ENCODE results near the gene PARD3. TPM values are rescaled to one million over a fixed set of nuclear protein-coding genes. Genes with fewer than 3 reads are reported as not detected.
A peak's percentile ranks its signal among the peaks of the same experiment; 100 is the strongest.

PARD3 gene
- total RNA-seq, 3 donors from 2014 or later = 48.2 to 93.7 (median 60.6) TPM

GRCh38 chr10:34544400-34544799 is 270.7 kb downstream of the PARD3 start:
- Histone ChIP-seq H3K4me1 (no peaks in the 10 kb centered on the region), H3K27ac (no peak overlapping the region), H3K36me3 (no peaks in the 10 kb centered on the region), H3K27me3 (no peaks in the 10 kb centered on the region), H3K4me3 (no peak overlapping the region), H3K9me3 (no peaks in the 10 kb centered on the region)
- no peak for DNase-seq (ENCODE audit: low spot score in 2 of 2)
- TF ChIP-seq POLR2AphosphoS5 (IDR thresholded peaks at IDR 0.05) (no peak), CTCF (IDR thresholded peaks at IDR 0.05) (no peak), POLR2A (IDR thresholded peaks at IDR 0.05) (no peak)
- intact Hi-C loops (cut with DNase I; ENCODE audit: low total_unique reads) = no loop called here

DNA sequence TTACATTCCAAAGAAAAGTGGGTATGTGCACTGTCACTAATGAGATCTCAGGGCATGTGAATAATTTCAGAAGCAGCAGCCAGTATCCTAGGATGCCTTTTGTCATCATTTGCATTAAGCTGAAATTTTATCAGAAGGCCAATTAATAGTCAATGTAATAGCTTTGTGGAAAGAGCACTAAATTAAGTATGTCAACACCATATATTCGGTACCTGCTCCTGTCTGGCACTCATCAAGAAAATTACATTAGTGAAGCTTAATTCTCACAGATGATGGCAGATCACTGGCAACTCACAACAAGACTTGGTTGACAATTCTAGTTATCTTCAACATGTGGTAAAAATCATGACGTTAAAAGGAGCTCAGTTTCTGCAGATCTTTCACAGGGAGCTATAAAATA is 271.4 kb downstream of the PARD3 start:
- Histone ChIP-seq H3K4me1 (no peaks in the 10 kb centered on the region), H3K27ac (no peak overlapping the region), H3K36me3 (no peaks in the 10 kb centered on the region), H3K27me3 (no peaks in the 10 kb centered on the region), H3K9me3 (no peaks in the 10 kb centered on the region), H3K4me3 (no peak overlapping the region)
- intact Hi-C loops (cut with DNase I; ENCODE audit: low total_unique reads) = no loop called here
- TF ChIP-seq POLR2AphosphoS5 (IDR thresholded peaks at IDR 0.05) (no peak), CTCF (IDR thresholded peaks at IDR 0.05) (no peak), POLR2A (IDR thresholded peaks at IDR 0.05) (no peak)
- DNase-seq (ENCODE audit: low spot score in 2 of 2) = no peak

DNA sequence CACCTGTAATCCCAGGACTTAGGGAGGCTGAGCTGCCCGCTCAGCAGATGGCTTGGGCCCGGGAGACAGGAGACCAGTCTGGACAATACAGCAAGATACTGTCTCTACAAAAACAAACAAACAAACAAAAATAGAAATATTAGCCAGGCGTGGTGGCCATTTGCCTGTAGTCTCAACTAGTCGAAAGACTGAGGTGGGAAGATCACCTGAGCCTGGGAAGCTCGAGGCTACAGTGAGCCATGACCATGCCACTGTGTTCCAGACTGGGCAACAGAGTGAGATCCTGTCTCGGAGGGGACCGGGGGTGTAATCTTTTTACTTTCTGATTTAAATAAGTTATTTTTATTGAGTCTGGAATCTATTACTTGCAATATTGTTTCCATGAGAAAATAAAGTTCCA is 274.6 kb downstream of the PARD3 start:
- Histone ChIP-seq H3K4me3 (no peak overlapping the region), H3K9me3 (no peaks in the 10 kb centered on the region), H3K27me3 (no peaks in the 10 kb centered on the region), H3K4me1 (no peaks in the 10 kb centered on the region), H3K27ac (no peak overlapping the region), H3K36me3 (no peaks in the 10 kb centered on the region)
- DNase-seq (ENCODE audit: low spot score in 2 of 2) = no peak
- intact Hi-C loops (cut with DNase I; ENCODE audit: low total_unique reads) = no loop called here
- TF ChIP-seq POLR2AphosphoS5 (IDR thresholded peaks at IDR 0.05) = no peak
- no peak for TF ChIP-seq CTCF (IDR thresholded peaks at IDR 0.05)
- no peak for TF ChIP-seq POLR2A (IDR thresholded peaks at IDR 0.05)

- no peaks in the 10 kb centered on the region for H3K36me3 ChIP-seq
- intact Hi-C loops (cut with DNase I; ENCODE audit: low total_unique reads) = no loop called here
- H3K9me3 ChIP-seq = no peaks in the 10 kb centered on the region
- no peaks in the 10 kb centered on the region for H3K4me1 ChIP-seq
- H3K27me3 ChIP-seq = no peaks in the 10 kb centered on the region
- TF ChIP-seq CTCF (IDR thresholded peaks at IDR 0.05) = no peak
- no peak for TF ChIP-seq POLR2AphosphoS5 (IDR thresholded peaks at IDR 0.05)
- TF ChIP-seq POLR2A (IDR thresholded peaks at IDR 0.05) = no peak
- H3K4me3 ChIP-seq = peak overlapping the region; percentile 30 to 51 (median 36)
- H3K27ac ChIP-seq = peak overlapping the region in 1 of 2 donors; percentile 35
- DNase-seq (ENCODE audit: low spot score in 2 of 2) = no peak
Observed at GRCh38 chr10:34539533-34540315, 275.4 kb downstream of the PARD3 start.

DNA sequence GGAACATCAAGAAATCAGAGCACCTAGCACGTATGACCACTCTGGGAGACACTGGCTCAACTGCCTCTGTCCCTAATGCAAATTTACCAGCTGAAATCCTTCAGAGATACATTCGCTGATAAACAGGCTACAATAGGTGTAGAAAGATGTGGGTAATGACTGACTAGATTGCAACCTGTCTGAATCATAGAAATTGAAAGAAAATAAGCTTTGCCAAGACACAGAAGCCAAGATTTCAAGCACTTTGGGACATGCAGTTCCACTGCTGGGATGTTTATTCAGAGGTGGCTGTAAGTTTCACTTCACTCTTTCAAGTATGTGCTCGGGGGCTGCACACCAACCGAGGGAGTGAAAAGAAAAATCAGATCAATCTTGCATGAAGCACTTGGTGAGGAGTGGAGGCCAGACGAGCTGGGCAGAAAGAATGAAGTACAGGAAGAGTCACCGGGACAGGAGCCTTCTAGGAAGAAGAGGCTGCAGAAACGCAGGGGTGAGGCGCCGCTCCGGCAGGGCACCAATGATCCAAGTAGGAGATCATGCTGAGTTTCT is 276.7 kb downstream of the PARD3 start:
- no peaks in the 10 kb centered on the region for H3K27me3 ChIP-seq
- no peak overlapping the region for H3K27ac ChIP-seq
- no peak overlapping the region for H3K4me3 ChIP-seq
- H3K9me3 ChIP-seq = no peaks in the 10 kb centered on the region
- TF ChIP-seq POLR2AphosphoS5 (IDR thresholded peaks at IDR 0.05) = no peak
- no peak for TF ChIP-seq CTCF (IDR thresholded peaks at IDR 0.05)
- TF ChIP-seq POLR2A (IDR thresholded peaks at IDR 0.05) = no peak
- DNase-seq (ENCODE audit: low spot score in 2 of 2) = no peak
- intact Hi-C loops (cut with DNase I; ENCODE audit: low total_unique reads) = no loop called here
- H3K4me1 ChIP-seq = no peaks in the 10 kb centered on the region
- no peaks in the 10 kb centered on the region for H3K36me3 ChIP-seq
